Measurements from ENCODE around the gene YIPF6. TPM values are rescaled to one million over a fixed set of nuclear protein-coding genes. Genes with fewer than 3 reads are reported as not detected.

YIPF6 gene
- total RNA-seq, 2 donors from 2014 or later: 12.9 to 14.0 TPM

GRCh38 chrX:68461093-68461492, 37.8 kb upstream of the YIPF6 start:
- 47 to 49% methylated on average over 6 of the region's 6 CpGs for WGBS, 2 donors
- DNase-seq: no peak
- Histone ChIP-seq H3K4me3 (no peak overlapping the region), H3K27ac (no peak overlapping the region), H3K27me3 (no peaks in the 10 kb centered on the region), H3K4me1 (no peaks in the 10 kb centered on the region), H3K9me3 (no peaks in the 10 kb centered on the region), H3K36me3 (replicated peaks in 1 of 2; ENCODE audit: insufficient read depth in 1 of 2, low read depth in 2 of 2) (no peaks in the 10 kb centered on the region)
- no peak for TF ChIP-seq POLR2A (IDR thresholded peaks at IDR 0.05)
- intact Hi-C loops (cut with DNase I): no loop called here
- no peak for ATAC-seq

GRCh38 chrX:68461576-68461975, 37.3 kb upstream of the YIPF6 start:
- Histone ChIP-seq H3K27me3 (no peaks in the 10 kb centered on the region), H3K9me3 (no peaks in the 10 kb centered on the region), H3K36me3 (replicated peaks in 1 of 2; ENCODE audit: insufficient read depth in 1 of 2, low read depth in 2 of 2) (no peaks in the 10 kb centered on the region), H3K27ac (no peak overlapping the region), H3K4me3 (no peak overlapping the region), H3K4me1 (no peaks in the 10 kb centered on the region)
- ATAC-seq: no peak
- TF ChIP-seq POLR2A (IDR thresholded peaks at IDR 0.05): no peak
- TF ChIP-seq CTCF (IDR thresholded peaks at IDR 0.05): no peak
- DNase-seq: no peak
- intact Hi-C loops (cut with DNase I): no loop called here

GRCh38 chrX:68462197-68462596, 36.7 kb upstream of the YIPF6 start:
- TF ChIP-seq POLR2A (IDR thresholded peaks at IDR 0.05): no peak
- no peak for TF ChIP-seq CTCF (IDR thresholded peaks at IDR 0.05)
- WGBS, 2 donors: 46 to 72% methylated on average over 4 to 8 of the region's 8 CpGs
- DNase-seq (no peak), ATAC-seq (no peak)
- Histone ChIP-seq H3K4me1 (no peaks in the 10 kb centered on the region), H3K4me3 (no peak overlapping the region), H3K9me3 (no peaks in the 10 kb centered on the region), H3K36me3 (replicated peaks in 1 of 2; ENCODE audit: insufficient read depth in 1 of 2, low read depth in 2 of 2) (no peaks in the 10 kb centered on the region), H3K27ac (no peak overlapping the region), H3K27me3 (no peaks in the 10 kb centered on the region)
- intact Hi-C loops (cut with DNase I): no loop called here

GRCh38 chrX:68462653-68463052, 36.2 kb upstream of the YIPF6 start:
- Histone ChIP-seq H3K4me1 (no peaks in the 10 kb centered on the region), H3K4me3 (no peak overlapping the region), H3K9me3 (no peaks in the 10 kb centered on the region), H3K27me3 (no peaks in the 10 kb centered on the region), H3K36me3 (replicated peaks in 1 of 2; ENCODE audit: insufficient read depth in 1 of 2, low read depth in 2 of 2) (no peaks in the 10 kb centered on the region), H3K27ac (no peak overlapping the region)
- DNase-seq: peak in 3 of 4 donors; percentile 13 to 34 (median 17)
- 22 to 30% methylated on average over 8 of the region's 8 CpGs for WGBS, 2 donors
- intact Hi-C loops (cut with DNase I): no loop called here
- TF ChIP-seq POLR2A (IDR thresholded peaks at IDR 0.05): no peak
- peak in 6 of 7 experiments; percentile 10 to 61 (median 52) for TF ChIP-seq CTCF (IDR thresholded peaks at IDR 0.05)
- no peak for ATAC-seq

- ATAC-seq: no peak
- intact Hi-C loops (cut with DNase I): no loop called here
- 57 to 100% methylated on average over 1 of the region's 1 CpG for WGBS, 2 donors
Measured at GRCh38 chrX:68463880-68464279, 35.0 kb upstream of the YIPF6 start.

More at GRCh38 chrX:68463880-68464279, 35.0 kb upstream of the YIPF6 start:
- Histone ChIP-seq H3K36me3 (replicated peaks in 1 of 2; ENCODE audit: insufficient read depth in 1 of 2, low read depth in 2 of 2) (no peaks in the 10 kb centered on the region), H3K27me3 (no peaks in the 10 kb centered on the region), H3K4me3 (no peak overlapping the region), H3K4me1 (no peaks in the 10 kb centered on the region), H3K9me3 (no peaks in the 10 kb centered on the region), H3K27ac (no peak overlapping the region)
- TF ChIP-seq CTCF (IDR thresholded peaks at IDR 0.05): no peak
- TF ChIP-seq POLR2A (IDR thresholded peaks at IDR 0.05): no peak
- DNase-seq: no peak

Data from body of pancreas (tissue), 4 donors.